NOMO-1 treated with dmso at 0.1 percent for 144 hours (cell line): ENCODE measurements around the gene LAMB1.
"Not testable (repeated sequence)": the region's sequence is repeated elsewhere in the genome, so short reads cannot be mapped to it uniquely, and the experiment has no call there.

Source experiments
- DNase-seq: peaks from one replicate; lab custom pipeline; 2025; ENCODE audit not compliant: unreplicated experiment; lab: John Stamatoyannopoulos, UW

Gene LAMB1

GRCh38 chr7:108002726-108003598 lies at the start of gene LAMB1:
TSS of gene LAMB1 (minus strand) at chr7:108003161. CDS start at chr7:108002885, 276 bp downstream.
- no peak for DNase-seq

GRCh38 chr7:108051454-108051853 lies 48.5 kb upstream of the LAMB1 start:
- no peak for DNase-seq

- no peak for DNase-seq
These were observed 47.0 kb upstream of the LAMB1 start for GRCh38 chr7:108049962-108050361.

GRCh38 chr7:108048422-108048821 lies 45.5 kb upstream of the LAMB1 start:
- no peak for DNase-seq

GRCh38 chr7:108046952-108047506 lies 44.1 kb upstream of the LAMB1 start:
- DNase-seq, result no peak

GRCh38 chr7:108045669-108046068 lies 42.7 kb upstream of the LAMB1 start:
- DNase-seq, result no peak

GRCh38 chr7:108045154-108045553 lies 42.2 kb upstream of the LAMB1 start:
- DNase-seq, result no peak

- no peak for DNase-seq
These were observed 41.4 kb upstream of the LAMB1 start for GRCh38 chr7:108044345-108044744.

- no peak for DNase-seq
These were observed 36.0 kb upstream of the LAMB1 start for GRCh38 chr7:108038986-108039385.

GRCh38 chr7:108037741-108038140 lies 34.8 kb upstream of the LAMB1 start:
- no peak for DNase-seq

GRCh38 chr7:108037140-108037539 lies 34.2 kb upstream of the LAMB1 start:
- no peak for DNase-seq

- no peak for DNase-seq
These were observed 31.6 kb upstream of the LAMB1 start for GRCh38 chr7:108034586-108034985.

- no peak for DNase-seq
These were observed 31.0 kb upstream of the LAMB1 start for GRCh38 chr7:108033776-108034497.

GRCh38 chr7:108033309-108033708 lies 30.3 kb upstream of the LAMB1 start:
- DNase-seq, result not testable (repeated sequence)

- DNase-seq, result no peak
These were observed 27.6 kb upstream of the LAMB1 start for GRCh38 chr7:108030516-108030915.

GRCh38 chr7:108029034-108029433 lies 26.1 kb upstream of the LAMB1 start:
- DNase-seq, result no peak

- DNase-seq, result no peak
These were observed 25.1 kb upstream of the LAMB1 start for GRCh38 chr7:108028111-108028510.

GRCh38 chr7:108027239-108027638 lies 24.3 kb upstream of the LAMB1 start:
- DNase-seq, result no peak

- DNase-seq, result no peak
These were observed 23.7 kb upstream of the LAMB1 start for GRCh38 chr7:108026647-108027046.

GRCh38 chr7:108026116-108026515 lies 23.2 kb upstream of the LAMB1 start:
- no peak for DNase-seq

GRCh38 chr7:108024538-108024937 lies 21.6 kb upstream of the LAMB1 start:
- DNase-seq, result no peak

- no peak for DNase-seq
These were observed 17.6 kb upstream of the LAMB1 start for GRCh38 chr7:108020585-108020984.
